Measurements from ENCODE around the gene FCAR.
"Not testable (repeated sequence)": the region's sequence is repeated elsewhere in the genome, so short reads cannot be mapped to it uniquely, and the experiment has no call there.

The FCAR gene

GRCh38 chr19:54894106-54894505 is 20.1 kb downstream of the FCAR start:
- DNase-seq (ENCODE audit: low read depth, low spot score): not testable (repeated sequence)

DNA sequence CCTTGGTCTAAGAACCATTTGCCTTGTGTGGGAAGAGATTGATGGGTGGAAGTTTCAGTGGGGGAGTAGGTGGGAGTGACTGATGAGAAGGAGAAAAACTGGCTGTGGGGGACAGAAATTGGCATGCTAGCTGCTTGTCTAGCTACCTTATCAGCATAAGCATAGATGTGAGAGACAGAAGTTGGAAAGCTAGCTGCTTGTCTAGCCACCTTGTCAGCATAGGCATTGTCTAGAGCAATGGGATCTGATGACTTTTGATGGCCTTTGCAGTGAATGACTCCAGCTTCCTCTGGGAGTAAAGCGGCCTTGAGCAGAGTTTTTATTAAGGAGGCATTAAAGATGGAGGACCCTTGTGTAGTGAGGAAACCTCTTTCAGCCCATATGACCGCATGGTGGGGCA is 22.0 kb downstream of the FCAR start:
- no peak for DNase-seq (ENCODE audit: low read depth, low spot score)

GRCh38 chr19:54898685-54899084 is 24.6 kb downstream of the FCAR start:
- DNase-seq (ENCODE audit: low read depth, low spot score): not testable (repeated sequence)

DNA sequence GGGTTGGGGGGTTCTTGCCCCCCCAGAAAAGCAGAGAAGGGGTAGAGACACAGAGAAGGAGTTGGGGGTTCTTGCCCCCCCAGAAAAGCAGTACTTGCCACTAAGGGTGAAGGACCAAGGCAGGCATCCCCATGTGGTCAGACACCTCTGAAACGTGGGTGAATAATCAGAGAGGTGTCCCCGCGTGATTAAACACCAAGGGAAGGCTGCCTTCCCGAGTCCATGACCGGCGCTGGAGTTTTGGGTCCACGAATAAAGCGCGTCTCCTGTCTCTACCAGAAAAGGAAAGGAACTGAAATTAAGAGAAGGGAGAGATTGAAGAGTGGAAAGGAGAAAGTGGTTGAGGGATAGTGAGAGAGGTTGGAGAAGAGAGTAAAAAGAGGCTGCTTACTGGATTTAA is 25.6 kb downstream of the FCAR start:
- DNase-seq (ENCODE audit: low read depth, low spot score): not testable (repeated sequence)

GRCh38 chr19:54901153-54901552 is 27.1 kb downstream of the FCAR start:
- not testable (repeated sequence) for DNase-seq (ENCODE audit: low read depth, low spot score)

DNA sequence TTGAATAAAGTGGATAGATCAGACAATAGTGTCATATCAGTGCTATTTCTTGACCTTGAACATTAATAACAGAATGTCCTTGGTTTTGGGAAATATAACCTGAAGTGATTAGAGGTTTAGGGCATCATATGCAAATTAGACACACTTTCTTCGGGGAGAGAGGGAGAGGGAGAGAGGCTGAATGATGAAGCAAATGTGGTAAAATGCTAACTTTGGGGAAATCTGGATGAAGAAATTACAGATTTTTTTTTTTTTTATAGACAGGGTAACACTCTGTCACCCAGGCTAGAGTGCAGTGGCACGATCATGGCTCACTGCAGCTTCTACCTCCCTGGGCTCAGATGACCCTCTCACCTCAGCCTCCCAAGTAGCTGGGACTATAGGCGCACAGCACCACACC is 28.0 kb downstream of the FCAR start:
- DNase-seq (ENCODE audit: low read depth, low spot score): no peak

DNA sequence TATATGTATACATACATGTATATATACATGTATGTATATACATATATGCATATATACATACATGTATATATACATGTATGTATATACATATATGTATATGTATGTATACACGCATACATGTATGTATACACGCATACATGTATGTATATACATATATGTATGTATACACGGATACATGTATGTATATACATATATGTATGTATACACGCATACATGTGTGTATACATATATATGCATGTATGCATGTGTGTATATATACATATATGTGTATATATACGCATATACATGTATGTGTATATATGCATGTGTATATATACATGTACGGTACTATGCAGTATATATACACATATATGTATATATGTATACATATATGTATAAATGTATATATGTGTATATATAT is 29.3 kb downstream of the FCAR start:
- DNase-seq (ENCODE audit: low read depth, low spot score): no peak

GRCh38 chr19:54904261-54904660 is 30.2 kb downstream of the FCAR start:
- DNase-seq (ENCODE audit: low read depth, low spot score): not testable (repeated sequence)

GRCh38 chr19:54905421-54905802 is 31.4 kb downstream of the FCAR start:
- no peak for DNase-seq (ENCODE audit: low read depth, low spot score)

- no peak for DNase-seq (ENCODE audit: low read depth, low spot score)
Observed at GRCh38 chr19:54905803-54906511, 31.9 kb downstream of the FCAR start, which contains the start of gene NCR1. NCR1 (plus strand) TSS chr19:54906148; CDS start chr19:54906188, 40 bp downstream.

DNA sequence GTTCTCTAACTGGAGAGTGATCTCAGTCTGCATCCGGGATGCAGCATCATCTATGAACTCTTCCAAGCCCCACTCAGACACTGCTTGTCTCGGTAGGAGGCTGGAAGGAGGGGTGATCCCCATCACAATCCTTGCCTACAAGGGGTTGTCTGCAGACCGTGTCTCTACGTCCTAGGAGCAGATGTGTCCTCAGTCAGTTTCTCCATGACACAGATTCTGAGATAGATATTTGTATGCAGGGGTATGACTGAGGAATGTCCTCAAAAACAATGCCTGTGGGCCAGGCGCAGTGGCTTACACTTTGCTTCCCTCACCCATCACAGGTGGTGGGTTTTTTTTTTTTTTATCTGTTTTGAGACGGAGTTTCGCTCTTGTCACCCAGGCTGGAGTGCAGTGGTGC is 32.8 kb downstream of the FCAR start:
- no peak for DNase-seq (ENCODE audit: low read depth, low spot score)

GRCh38 chr19:54907899-54908298 is 33.9 kb downstream of the FCAR start:
- not testable (repeated sequence) for DNase-seq (ENCODE audit: low read depth, low spot score)

GRCh38 chr19:54916822-54917221 is 42.8 kb downstream of the FCAR start:
- no peak for DNase-seq (ENCODE audit: low read depth, low spot score)

DNA sequence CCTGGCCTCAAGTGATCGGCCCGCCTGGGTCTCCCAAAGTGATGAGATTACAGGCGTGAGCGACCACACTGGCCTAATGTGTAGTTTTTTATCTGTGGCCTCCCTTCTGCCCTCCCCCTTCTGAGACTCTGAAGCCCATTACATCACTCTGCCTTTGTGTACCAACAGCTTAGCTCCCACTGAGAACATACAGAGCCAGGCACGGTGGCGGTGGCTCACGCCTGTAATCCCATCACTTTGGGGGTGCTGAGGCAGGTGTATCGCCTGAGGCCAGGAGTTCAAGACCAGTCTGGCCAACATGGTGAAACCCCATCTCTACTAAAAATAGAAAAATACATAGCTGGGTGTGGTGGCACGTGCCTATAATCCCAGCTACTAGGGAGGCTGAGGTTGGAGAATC is 44.5 kb downstream of the FCAR start:
- DNase-seq (ENCODE audit: low read depth, low spot score): no peak

DNA sequence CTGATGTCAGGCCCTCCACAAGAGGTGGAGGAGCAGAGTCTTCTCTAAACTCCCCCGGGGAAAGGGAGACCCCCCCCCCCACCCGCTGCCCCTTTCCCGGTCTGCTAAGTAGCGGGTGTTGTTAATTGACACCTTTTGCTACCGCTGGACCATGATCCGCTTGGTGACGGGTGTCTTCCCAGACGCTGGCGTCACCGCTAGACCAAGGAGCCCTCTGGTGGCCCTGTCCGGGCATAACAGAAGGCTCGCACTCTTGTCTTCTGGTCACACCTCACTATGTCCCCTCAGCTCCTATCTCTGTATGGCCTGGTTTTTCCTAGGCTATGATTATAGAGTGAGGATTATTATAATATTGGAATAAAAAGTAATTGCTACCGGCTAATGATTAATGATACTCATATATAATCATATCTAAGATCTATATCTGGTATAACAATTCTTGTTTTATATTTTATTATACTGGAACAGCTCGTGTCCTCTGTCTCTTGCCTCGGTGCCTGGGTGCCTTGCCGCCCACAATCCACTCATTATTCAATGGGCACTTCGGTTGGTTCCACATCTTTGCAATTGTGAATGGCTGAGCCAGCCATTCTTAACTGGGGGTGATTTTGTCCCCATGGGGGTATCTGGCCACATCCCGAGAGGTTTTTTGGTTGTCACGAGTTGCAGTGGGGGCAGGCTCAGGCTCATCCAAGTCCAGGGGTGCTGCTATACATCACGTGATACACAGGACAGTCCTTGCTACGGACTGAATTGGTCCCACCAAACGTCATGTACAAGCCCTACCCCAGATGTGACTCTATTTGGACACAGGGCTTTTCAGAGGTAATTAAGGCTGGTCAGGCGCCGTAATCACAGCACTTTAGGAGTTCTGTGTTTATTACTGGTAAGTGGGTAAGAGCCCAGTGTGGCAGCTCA is 45.9 kb downstream of the FCAR start:
- not testable (repeated sequence) for DNase-seq (ENCODE audit: low read depth, low spot score)

DNA sequence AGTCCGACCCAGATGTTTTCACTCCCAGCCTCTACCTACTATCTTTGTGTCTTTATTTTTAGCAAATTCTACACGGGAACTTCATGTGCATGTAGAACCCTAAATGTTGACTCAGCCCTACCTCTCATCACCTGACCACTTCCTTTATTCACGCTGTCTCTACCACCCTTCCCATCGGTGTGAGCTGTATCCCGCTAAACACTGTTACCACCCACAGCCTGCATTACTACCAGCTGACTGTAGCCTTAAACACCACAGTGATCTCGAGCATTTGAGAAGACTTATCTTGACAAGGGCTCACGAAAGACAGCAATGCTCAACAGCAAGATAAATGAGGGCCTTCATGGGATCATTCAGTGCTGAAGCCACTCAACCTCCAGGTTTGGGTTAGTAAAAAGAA is 47.0 kb downstream of the FCAR start:
- no peak for DNase-seq (ENCODE audit: low read depth, low spot score)

DNA sequence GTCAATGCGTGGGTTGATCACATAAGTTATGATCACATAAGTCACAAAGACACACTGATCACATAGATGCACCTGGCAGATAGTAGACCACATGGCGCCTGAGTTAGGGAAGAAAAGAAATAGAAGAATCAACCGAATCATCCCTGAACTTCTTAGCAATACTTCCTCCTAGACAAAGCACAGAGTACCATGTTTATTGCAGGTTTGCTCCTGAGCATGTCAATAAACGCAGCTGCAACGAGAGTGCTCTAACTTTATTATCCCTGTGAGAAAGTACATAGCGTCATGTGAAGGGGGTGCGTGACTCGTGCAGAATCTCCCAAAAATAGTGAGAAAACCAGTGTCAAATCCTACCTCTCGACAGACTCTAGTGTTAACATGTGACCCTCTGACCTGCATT is 49.2 kb downstream of the FCAR start:
- no peak for DNase-seq (ENCODE audit: low read depth, low spot score)

- DNase-seq (ENCODE audit: low read depth, low spot score): no peak
Observed at GRCh38 chr19:54928299-54928698, 54.3 kb downstream of the FCAR start.

DNA sequence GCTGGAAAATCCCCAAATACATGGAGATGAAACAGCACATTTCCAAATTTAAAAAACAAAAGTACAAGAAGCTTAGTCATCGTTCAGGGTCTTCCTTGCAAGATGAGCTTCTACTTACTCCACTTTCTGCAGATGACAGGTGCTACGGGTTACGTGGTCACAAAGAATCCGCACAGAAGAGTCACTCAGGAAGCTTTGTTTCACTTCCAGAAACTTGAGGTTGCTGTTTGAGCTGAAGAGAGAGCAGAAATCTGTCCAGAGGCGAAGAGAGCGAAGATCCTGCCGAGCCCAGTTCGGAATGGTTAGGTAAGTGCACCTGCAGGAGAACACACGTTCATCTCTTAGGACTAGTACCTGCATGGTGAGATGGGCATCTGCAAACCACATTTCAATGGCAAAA is 63.9 kb downstream of the FCAR start:
- DNase-seq (ENCODE audit: low read depth, low spot score): no peak

DNA sequence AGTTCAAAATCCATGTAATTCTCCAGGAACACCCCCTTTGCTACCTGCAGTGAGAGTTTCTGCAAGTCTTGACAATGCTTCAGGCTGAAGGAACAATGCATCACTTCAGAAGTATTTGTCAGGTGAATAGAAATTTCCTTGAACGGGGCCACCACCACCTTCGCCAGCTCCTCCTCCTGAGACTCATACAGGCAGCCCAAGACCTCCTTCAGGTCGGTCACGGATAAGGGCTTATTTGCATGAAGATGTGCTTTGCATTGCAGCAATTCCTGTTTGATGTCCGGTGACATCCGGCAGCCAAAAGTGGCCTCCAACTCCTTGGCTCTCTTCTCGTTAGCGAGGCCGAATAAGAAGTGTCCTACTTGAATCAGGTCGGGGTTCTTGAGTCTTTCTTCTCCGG is 64.9 kb downstream of the FCAR start:
- DNase-seq (ENCODE audit: low read depth, low spot score): no peak

- not testable (repeated sequence) for DNase-seq (ENCODE audit: low read depth, low spot score)
Observed at GRCh38 chr19:54939538-54939937, 65.5 kb downstream of the FCAR start.
